ENCODE measurements around the gene ACTC1. TPM values are rescaled to one million over a fixed set of nuclear protein-coding genes. Genes with fewer than 3 reads are reported as not detected.

Gene ACTC1
- total and polyA plus RNA-seq, 2 of the 13 experiments (the other 11 are each of a cell fraction or from before 2014, with no cell fraction given): not detected

DNA sequence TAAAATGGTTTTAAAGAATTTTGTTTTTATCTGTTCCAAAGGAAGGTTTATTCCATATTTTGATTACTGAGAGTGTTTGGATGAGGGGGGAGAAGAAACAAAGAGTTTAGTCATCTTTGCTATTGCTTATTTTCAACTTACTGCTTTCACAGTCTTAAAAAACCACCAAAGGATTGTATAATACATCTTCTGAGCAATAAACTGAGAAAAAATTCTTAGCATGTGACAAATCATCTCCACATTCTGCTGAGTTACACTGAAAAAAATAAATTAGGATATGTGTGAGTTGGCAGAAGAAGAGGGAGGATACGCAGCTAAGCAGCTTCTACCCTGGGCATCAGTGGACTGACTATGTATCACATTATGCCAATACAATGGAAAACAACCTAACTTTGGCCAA, 23.2 kb upstream of the ACTC1 start:
- in situ Hi-C loops (cut with HindIII; ENCODE audit: extremely low pct_ligation_motif_present, low pct_unique_long_range_greater_than_20kb) (no loop called here), intact Hi-C loops (cut with micrococcal nuclease; ENCODE audit: unreplicated experiment) (no loop called here)
- Histone ChIP-seq H3K36me3 (replicated peaks in 1 of 2; ENCODE audit: control insufficient read depth in 1 of 2, insufficient read depth in 2 of 2, low read length in 2 of 2) (no peaks in the 10 kb centered on the region), H4K20me1 (ENCODE audit: insufficient read depth, low read length) (no peaks in the 10 kb centered on the region), H3K79me2 (ENCODE audit: insufficient read depth, low read length) (no peaks in the 10 kb centered on the region), H3K9ac (ENCODE audit: insufficient read depth, low read depth, low read length) (no peak overlapping the region), H3K4me2 (ENCODE audit: low read depth, low read length) (no peak overlapping the region), H3K27me3 (ENCODE audit: control insufficient read depth in 1 of 2, insufficient read depth in 2 of 2, low read length in 2 of 2) (no peaks in the 10 kb centered on the region), H3K27ac (ENCODE audit: extremely low read length, insufficient read depth, low read length) (no peak overlapping the region), H2AFZ (ENCODE audit: low read length) (no peak overlapping the region), H3K9me3 (ENCODE audit: low read length) (no peaks in the 10 kb centered on the region), H3K4me3 (replicated peaks in 1 of 3; ENCODE audit: insufficient read depth in 1 of 3, low read depth in 2 of 3, low read length in 3 of 3) (no peak overlapping the region), H3K4me1 (ENCODE audit: insufficient read depth, low read length) (no peaks in the 10 kb centered on the region)
- CTCF ChIA-PET (ENCODE audit: low intra/inter-chr PET ratio, low total read pairs): no interaction called here
- no TSS peak for BruUV-seq (replicated peaks)
- no peak for DNase-seq (ENCODE audit: low spot score)
- TF ChIP-seq, protein P1, sequence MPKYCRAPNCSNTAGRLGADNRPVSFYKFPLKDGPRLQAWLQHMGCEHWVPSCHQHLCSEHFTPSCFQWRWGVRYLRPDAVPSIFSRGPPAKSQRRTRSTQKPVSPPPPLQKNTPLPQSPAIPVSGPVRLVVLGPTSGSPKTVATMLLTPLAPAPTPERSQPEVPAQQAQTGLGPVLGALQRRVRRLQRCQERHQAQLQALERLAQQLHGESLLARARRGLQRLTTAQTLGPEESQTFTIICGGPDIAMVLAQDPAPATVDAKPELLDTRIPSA (CRISPR knock-in tag; IDR thresholded peaks at IDR 0.05; ENCODE audit: borderline replicate concordance): no peak
- 84% methylated on average over 1 of the region's 1 CpG for WGBS (ENCODE audit: low lambda C conversion rate)
- no peak for ATAC-seq
- POLR2A ChIA-PET: no interaction called here
- no peak for FAIRE-seq

DNA sequence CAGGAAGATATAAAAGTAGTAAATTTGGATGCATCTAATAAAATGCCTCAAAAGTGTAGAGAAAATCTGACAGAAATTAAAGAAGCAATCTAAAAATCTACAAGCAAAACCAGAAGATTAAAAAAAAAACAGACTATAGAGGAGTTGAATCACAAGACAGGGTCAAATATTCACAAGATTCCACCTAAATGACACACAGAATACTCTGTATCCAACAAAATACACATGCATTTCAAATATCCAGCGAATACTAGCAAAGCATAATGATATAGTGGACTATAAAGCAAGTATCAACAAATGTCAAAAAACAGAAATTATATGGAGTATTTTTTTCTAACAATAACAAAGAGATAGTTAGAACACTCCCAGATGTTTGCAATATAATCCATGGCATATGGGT, 20.5 kb upstream of the ACTC1 start:
- no peak overlapping the region for H3K9ac ChIP-seq (ENCODE audit: insufficient read depth, low read depth, low read length)
- in situ Hi-C loops (cut with HindIII; ENCODE audit: extremely low pct_ligation_motif_present, low pct_unique_long_range_greater_than_20kb) (no loop called here), intact Hi-C loops (cut with micrococcal nuclease; ENCODE audit: unreplicated experiment) (no loop called here)
- no peaks in the 10 kb centered on the region for H4K20me1 ChIP-seq (ENCODE audit: insufficient read depth, low read length)
- H3K27me3 ChIP-seq (ENCODE audit: control insufficient read depth in 1 of 2, insufficient read depth in 2 of 2, low read length in 2 of 2): no peaks in the 10 kb centered on the region
- ChIA-PET CTCF (ENCODE audit: low intra/inter-chr PET ratio, low total read pairs) (no interaction called here), POLR2A (no interaction called here)
- DNase-seq (ENCODE audit: low spot score) (no peak), FAIRE-seq (no peak), ATAC-seq (no peak)
- BruUV-seq (replicated peaks): no TSS peak
- H3K36me3 ChIP-seq (replicated peaks in 1 of 2; ENCODE audit: control insufficient read depth in 1 of 2, insufficient read depth in 2 of 2, low read length in 2 of 2): no peaks in the 10 kb centered on the region
- no peaks in the 10 kb centered on the region for H3K4me1 ChIP-seq (ENCODE audit: insufficient read depth, low read length)
- no peak overlapping the region for H3K4me2 ChIP-seq (ENCODE audit: low read depth, low read length)
- no peaks in the 10 kb centered on the region for H3K79me2 ChIP-seq (ENCODE audit: insufficient read depth, low read length)
- no peak overlapping the region for H3K27ac ChIP-seq (ENCODE audit: extremely low read length, insufficient read depth, low read length)
- WGBS (ENCODE audit: low lambda C conversion rate): 3% methylated on average over 1 of the region's 1 CpG
- no peak overlapping the region for H3K4me3 ChIP-seq (replicated peaks in 1 of 3; ENCODE audit: insufficient read depth in 1 of 3, low read depth in 2 of 3, low read length in 3 of 3)
- no peak overlapping the region for H2AFZ ChIP-seq (ENCODE audit: low read length)
- no peaks in the 10 kb centered on the region for H3K9me3 ChIP-seq (ENCODE audit: low read length)
- TF ChIP-seq ZBTB8A (CRISPR knock-in tag; IDR thresholded peaks at IDR 0.05; ENCODE audit: borderline replicate concordance, low read depth) (no peak), TBX2 (CRISPR knock-in tag; IDR thresholded peaks at IDR 0.05; ENCODE audit: borderline replicate concordance) (no peak), SPEN (CRISPR knock-in tag; IDR thresholded peaks at IDR 0.05; ENCODE audit: low read depth) (no peak), KDM1A (CRISPR knock-in tag; IDR thresholded peaks at IDR 0.05) (no peak), ZFP36L1 (CRISPR knock-in tag; IDR thresholded peaks at IDR 0.05) (no peak), KLF6 (CRISPR knock-in tag; IDR thresholded peaks at IDR 0.05) (no peak), ZSCAN9 (CRISPR knock-in tag; IDR thresholded peaks at IDR 0.05; ENCODE audit: borderline replicate concordance) (no peak)
- TF ChIP-seq, protein P2, sequence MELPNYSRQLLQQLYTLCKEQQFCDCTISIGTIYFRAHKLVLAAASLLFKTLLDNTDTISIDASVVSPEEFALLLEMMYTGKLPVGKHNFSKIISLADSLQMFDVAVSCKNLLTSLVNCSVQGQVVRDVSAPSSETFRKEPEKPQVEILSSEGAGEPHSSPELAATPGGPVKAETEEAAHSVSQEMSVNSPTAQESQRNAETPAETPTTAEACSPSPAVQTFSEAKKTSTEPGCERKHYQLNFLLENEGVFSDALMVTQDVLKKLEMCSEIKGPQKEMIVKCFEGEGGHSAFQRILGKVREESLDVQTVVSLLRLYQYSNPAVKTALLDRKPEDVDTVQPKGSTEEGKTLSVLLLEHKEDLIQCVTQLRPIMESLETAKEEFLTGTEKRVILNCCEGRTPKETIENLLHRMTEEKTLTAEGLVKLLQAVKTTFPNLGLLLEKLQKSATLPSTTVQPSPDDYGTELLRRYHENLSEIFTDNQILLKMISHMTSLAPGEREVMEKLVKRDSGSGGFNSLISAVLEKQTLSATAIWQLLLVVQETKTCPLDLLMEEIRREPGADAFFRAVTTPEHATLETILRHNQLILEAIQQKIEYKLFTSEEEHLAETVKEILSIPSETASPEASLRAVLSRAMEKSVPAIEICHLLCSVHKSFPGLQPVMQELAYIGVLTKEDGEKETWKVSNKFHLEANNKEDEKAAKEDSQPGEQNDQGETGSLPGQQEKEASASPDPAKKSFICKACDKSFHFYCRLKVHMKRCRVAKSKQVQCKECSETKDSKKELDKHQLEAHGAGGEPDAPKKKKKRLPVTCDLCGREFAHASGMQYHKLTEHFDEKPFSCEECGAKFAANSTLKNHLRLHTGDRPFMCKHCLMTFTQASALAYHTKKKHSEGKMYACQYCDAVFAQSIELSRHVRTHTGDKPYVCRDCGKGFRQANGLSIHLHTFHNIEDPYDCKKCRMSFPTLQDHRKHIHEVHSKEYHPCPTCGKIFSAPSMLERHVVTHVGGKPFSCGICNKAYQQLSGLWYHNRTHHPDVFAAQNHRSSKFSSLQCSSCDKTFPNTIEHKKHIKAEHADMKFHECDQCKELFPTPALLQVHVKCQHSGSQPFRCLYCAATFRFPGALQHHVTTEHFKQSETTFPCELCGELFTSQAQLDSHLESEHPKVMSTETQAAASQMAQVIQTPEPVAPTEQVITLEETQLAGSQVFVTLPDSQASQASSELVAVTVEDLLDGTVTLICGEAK (IDR thresholded peaks at IDR 0.05): no peak
- TF ChIP-seq, protein P2 (CRISPR knock-in tag; IDR thresholded peaks at IDR 0.05): no peak

All from HepG2 (cell line).